ENCODE data around the gene HGFAC. TPM values are rescaled to one million over a fixed set of nuclear protein-coding genes. Genes with fewer than 3 reads are reported as not detected.
A peak's percentile ranks its signal among the peaks of the same experiment; 100 is the strongest.

HGFAC gene
- total RNA-seq = 1 to 10 TPM in 5 of 8 experiments, under 1 TPM in 1, not detected in 2; 0.42 to 2.5 (median 1.8) TPM

DNA sequence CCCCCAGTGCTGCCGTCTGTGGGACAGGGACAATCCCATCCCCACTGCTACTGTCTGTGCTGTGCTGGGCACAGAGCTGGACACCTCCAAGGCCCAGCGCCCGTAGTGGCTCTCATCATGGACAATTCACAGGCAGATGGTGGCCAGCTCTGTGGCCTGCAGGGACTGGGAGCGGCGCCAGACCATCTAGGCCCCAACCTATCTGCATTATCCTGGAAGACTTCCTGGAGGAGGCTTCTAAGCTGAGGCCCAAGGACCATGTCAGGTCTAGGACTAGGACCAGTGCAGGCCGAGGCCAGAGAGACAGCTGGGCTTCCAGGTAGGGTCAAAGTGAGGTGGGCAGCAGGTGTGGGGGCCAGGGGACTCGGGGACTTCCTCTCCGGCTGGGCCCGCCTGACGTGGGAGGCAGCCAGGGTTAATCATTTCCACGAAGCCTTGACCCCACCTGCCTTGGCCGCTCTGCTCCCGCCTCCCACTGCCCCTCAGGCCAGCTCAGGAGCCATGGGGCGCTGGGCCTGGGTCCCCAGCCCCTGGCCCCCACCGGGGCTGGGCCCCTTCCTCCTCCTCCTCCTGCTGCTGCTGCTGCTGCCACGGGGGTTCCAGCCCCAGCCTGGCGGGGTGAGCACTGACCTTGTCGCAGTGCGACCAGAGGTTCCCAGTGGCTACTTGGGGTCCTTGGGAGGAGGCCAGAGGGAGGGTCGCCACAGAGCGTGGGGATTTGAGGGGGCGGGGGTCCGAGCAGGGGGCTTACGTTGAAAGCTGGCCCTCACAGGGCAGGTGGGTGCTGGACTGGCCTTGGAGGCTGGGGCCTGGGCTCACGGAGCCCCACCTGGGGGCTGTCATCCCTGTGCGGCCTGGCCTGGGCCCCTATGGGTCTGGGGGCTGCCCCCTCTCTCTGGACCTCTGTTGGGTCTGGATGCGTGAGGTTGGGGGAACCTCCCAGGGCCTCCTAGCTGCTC, at the start of gene HGFAC:
HGFAC (plus strand) TSS at position 468 of the 959 bp plus-strand sequence; CDS start at position 502, 34 bp downstream.
- Histone ChIP-seq H3K27ac (no peak within 1 kb of the TSS), H3K4me3 (no peak within 1 kb of the TSS), H3K4me1 (replicated peaks in 1 of 2) (no peaks in the 10 kb centered on the region)
- in situ Hi-C loops (cut with MboI; ENCODE audit: low pct_unique_long_range_greater_than_20kb in 2 of 9, low sequenced_read_pairs in 9 of 9, unreplicated experiment in 9 of 9) = loop anchor here in 2 of 9 experiments (10.0 to 25.0 kb wide), 2 partner anchors 97 to 104 kb away; no protein-coding TSS in a partner anchor
- ATAC-seq (replicated peaks in 6 of 8) = no peak
- WGBS, 10 experiments = no CpG with 5 or more reads among the region's 27 CpGs

DNA sequence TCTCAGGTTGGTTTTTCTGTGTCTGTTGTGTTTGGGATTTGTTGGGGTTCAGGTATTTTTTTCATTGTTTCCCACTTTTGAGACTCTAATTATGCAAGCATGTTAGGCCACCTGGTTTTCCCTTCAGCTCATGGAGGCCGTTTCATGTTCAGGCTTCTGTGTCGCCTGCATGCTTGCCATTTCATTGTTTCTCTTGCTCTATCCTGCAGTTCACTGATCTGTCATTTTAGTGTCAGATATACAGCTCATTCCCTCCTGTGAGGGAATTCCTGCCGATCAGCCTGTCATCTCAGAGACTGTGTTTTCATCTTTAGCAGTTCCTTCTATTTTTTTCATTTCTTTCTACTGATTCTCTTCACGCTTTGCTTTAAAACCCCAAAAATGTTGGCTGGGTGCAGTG, 49.4 kb upstream of the HGFAC start:
- 54 to 100% (median 81%) methylated on average over 2 to 4 of the region's 4 CpGs; no CpG with 5 or more reads in 1 of the 10 experiments for WGBS, 10 experiments
- ATAC-seq (replicated peaks in 6 of 8) = no peak
- in situ Hi-C loops (cut with MboI; ENCODE audit: low pct_unique_long_range_greater_than_20kb in 2 of 9, low sequenced_read_pairs in 9 of 9, unreplicated experiment in 9 of 9) = no loop called here
- Histone ChIP-seq H3K4me3 (no peak overlapping the region), H3K4me1 (replicated peaks in 1 of 2) (peaks cover 38 to 44% of the 10 kb centered on the region in 2 donors), H3K27ac (no peak overlapping the region)

GRCh38 chr4:3393171-3393570, 48.6 kb upstream of the HGFAC start:
- no peak overlapping the region for H3K27ac ChIP-seq
- no peak overlapping the region for H3K4me3 ChIP-seq
- ATAC-seq (replicated peaks in 6 of 8) = no peak
- peaks cover 30 to 36% of the 10 kb centered on the region in 2 donors for H3K4me1 ChIP-seq (replicated peaks in 1 of 2)
- WGBS, 10 experiments = 77 to 90% (median 84%) methylated on average over 1 to 6 of the region's 8 CpGs; no CpG with 5 or more reads in 4 of the 10 experiments
- in situ Hi-C loops (cut with MboI; ENCODE audit: low pct_unique_long_range_greater_than_20kb in 2 of 9, low sequenced_read_pairs in 9 of 9, unreplicated experiment in 9 of 9) = no loop called here

GRCh38 chr4:3396600-3396999, 45.2 kb upstream of the HGFAC start:
- in situ Hi-C loops (cut with MboI; ENCODE audit: low pct_unique_long_range_greater_than_20kb in 2 of 9, low sequenced_read_pairs in 9 of 9, unreplicated experiment in 9 of 9) = no loop called here
- WGBS, 10 experiments = 33 to 100% (median 60%) methylated on average over 1 to 2 of the region's 2 CpGs; no CpG with 5 or more reads in 1 of the 10 experiments
- Histone ChIP-seq H3K4me1 (replicated peaks in 1 of 2) (peaks cover 0 to 8% of the 10 kb centered on the region in 2 donors), H3K4me3 (no peak overlapping the region), H3K27ac (no peak overlapping the region)
- no peak for ATAC-seq (replicated peaks in 6 of 8)

- WGBS, 10 experiments = 60 to 100% (median 91%) methylated on average over 1 to 8 of the region's 11 CpGs; no CpG with 5 or more reads in 3 of the 10 experiments
- H3K4me1 ChIP-seq (replicated peaks in 1 of 2) = peaks cover 0 to 6% of the 10 kb centered on the region in 2 donors
- ATAC-seq (replicated peaks in 6 of 8) = no peak
- H3K4me3 ChIP-seq = no peak overlapping the region
- in situ Hi-C loops (cut with MboI; ENCODE audit: low pct_unique_long_range_greater_than_20kb in 2 of 9, low sequenced_read_pairs in 9 of 9, unreplicated experiment in 9 of 9) = no loop called here
- H3K27ac ChIP-seq = no peak overlapping the region
These were observed 44.6 kb upstream of the HGFAC start for GRCh38 chr4:3397128-3397527.

DNA sequence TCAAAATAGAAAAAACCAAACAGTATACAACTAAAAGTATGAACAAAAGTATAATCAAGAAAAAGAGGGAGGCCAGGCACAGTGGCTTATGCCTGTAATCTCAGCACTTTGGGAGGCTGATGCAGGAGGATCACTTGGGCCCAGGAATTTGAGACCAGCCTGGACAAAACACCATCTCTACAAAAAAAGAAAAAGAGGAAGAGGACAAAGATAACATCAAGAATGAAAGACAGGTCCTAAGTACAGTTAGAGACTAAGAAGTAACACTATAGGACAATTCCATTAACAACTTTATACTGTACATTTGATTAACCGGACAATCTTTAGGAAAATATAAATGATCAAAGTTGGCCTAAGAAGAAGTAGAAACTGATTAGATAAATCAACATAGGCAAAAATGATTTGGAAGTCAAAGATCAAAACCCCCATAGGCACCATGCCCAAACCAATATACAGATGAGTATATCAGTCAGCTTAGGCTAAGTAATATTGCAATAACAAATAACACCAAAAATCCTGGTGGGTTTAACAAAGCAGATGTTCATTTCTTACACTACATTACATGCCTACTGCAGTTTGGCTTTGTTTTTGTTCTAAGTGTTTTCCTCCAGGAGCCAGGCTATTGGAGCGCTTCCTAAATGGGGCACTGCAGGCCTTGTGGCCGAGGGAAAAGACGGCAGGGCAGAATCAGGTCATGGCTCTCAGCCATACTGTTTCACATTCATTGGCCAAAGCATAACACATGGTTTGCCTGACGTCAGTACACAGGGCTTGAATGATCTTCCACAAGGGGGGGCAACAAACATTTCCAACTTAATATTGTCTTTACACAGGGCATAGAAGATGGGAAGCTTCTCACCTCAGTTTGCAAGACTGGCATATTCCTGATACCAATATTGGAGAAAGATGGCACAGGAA, 42.2 kb upstream of the HGFAC start:
- no peak overlapping the region for H3K27ac ChIP-seq
- WGBS, 10 experiments = 64 to 100% (median 78%) methylated on average over 2 to 5 of the region's 5 CpGs
- no peak overlapping the region for H3K4me3 ChIP-seq
- in situ Hi-C loops (cut with MboI; ENCODE audit: low pct_unique_long_range_greater_than_20kb in 2 of 9, low sequenced_read_pairs in 9 of 9, unreplicated experiment in 9 of 9) = no loop called here
- peak in 3 of 8 experiments; percentile 7 to 81 (median 40) for ATAC-seq (replicated peaks in 6 of 8)
- H3K4me1 ChIP-seq (replicated peaks in 1 of 2) = no peaks in the 10 kb centered on the region

- 58 to 100% (median 89%) methylated on average over 1 to 19 of the region's 22 CpGs for WGBS, 10 experiments
- in situ Hi-C loops (cut with MboI; ENCODE audit: low pct_unique_long_range_greater_than_20kb in 2 of 9, low sequenced_read_pairs in 9 of 9, unreplicated experiment in 9 of 9) = no loop called here
- peak in 1 of 8 experiments; percentile 45 for ATAC-seq (replicated peaks in 6 of 8)
- Histone ChIP-seq H3K27ac (no peak overlapping the region), H3K4me1 (replicated peaks in 1 of 2) (peaks cover 6 to 7% of the 10 kb centered on the region in 2 donors), H3K4me3 (no peak overlapping the region)
These were observed 40.2 kb upstream of the HGFAC start for GRCh38 chr4:3401436-3402171.

DNA sequence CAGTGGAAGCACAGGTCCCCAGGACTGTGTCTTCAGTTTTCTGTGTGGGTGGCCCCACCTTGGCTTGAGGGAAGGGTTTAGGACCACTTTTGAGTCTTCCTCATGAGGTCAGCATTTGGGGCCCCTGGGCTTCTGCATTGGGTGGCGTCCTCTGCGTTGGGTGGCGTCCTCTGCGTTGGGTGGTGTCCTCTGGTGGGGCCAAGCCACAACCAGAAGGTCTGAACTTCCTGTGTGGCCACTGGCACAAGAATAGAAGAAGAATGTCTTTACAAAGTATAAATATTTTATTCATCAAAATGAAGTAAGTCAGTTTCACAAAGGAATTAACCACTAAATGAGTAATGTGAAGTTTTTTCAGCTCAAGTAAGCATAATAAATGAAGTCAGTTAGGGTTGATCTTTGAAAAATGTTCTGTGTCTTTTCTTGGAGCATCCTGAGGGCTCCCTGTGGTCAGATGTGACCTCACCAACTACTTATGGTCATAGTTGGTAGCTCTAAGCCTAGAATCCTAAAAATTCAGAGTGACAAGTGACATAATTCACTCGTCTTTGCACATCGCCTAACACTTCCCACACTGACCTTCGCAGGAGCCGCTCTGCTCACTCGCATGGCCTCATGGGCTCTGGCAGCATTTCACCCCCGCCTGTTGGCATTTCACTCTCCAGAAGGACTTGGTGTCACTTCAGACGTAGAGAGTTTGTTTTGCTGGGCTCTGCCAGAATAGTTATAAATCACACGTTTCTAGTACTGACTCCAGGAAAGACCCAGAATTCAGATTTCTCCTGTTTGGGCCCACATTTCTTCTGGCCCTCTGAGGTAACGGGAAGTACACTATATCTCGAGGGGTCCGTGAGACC, 39.0 kb upstream of the HGFAC start:
- H3K4me3 ChIP-seq = no peak overlapping the region

DNA sequence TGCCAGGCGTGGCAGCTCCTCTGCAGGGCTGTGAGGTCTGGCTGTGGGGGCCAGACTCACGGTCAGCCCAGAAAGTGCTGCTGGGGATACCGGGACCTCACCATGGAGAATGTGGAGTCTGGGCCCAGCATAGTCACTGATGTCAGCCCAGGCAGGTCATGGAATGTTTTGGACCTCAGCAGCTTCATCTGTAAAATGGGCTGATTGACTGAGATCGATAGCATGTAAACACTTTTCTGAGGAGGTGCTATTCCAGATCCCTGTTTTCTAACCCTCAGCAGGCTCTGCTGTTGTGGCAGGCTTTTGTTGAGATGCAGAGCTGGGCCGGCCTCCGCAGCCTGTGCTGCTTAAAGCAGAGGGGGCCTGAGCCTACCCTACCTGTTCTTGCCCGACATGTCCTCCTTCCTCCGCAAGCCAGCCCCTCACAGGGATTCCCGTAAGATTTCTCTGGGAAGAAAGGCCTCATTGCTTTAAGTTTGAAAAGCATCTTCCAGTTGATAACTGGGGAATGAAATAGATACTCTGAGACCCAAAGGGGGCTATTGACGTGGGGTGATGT, 38.3 kb upstream of the HGFAC start:
- 61 to 100% (median 87%) methylated on average over 1 to 8 of the region's 10 CpGs; no CpG with 5 or more reads in 2 of the 10 experiments for WGBS, 10 experiments
- Histone ChIP-seq H3K4me3 (no peak overlapping the region), H3K27ac (no peak overlapping the region), H3K4me1 (replicated peaks in 1 of 2) (peaks cover 22 to 24% of the 10 kb centered on the region in 2 donors)
- ATAC-seq (replicated peaks in 6 of 8) = no peak
- in situ Hi-C loops (cut with MboI; ENCODE audit: low pct_unique_long_range_greater_than_20kb in 2 of 9, low sequenced_read_pairs in 9 of 9, unreplicated experiment in 9 of 9) = no loop called here

More for the DNA sequence above, 39.0 kb upstream of the HGFAC start:
- in situ Hi-C loops (cut with MboI; ENCODE audit: low pct_unique_long_range_greater_than_20kb in 2 of 9, low sequenced_read_pairs in 9 of 9, unreplicated experiment in 9 of 9) = no loop called here
- H3K4me1 ChIP-seq (replicated peaks in 1 of 2) = peaks cover 17% of the 10 kb centered on the region in 2 donors
- ATAC-seq (replicated peaks in 6 of 8) = peak in 2 of 8 experiments; percentile 81 to 82
- H3K27ac ChIP-seq = no peak overlapping the region
- WGBS, 10 experiments = 68 to 100% (median 90%) methylated on average over 1 to 10 of the region's 15 CpGs; no CpG with 5 or more reads in 3 of the 10 experiments

DNA sequence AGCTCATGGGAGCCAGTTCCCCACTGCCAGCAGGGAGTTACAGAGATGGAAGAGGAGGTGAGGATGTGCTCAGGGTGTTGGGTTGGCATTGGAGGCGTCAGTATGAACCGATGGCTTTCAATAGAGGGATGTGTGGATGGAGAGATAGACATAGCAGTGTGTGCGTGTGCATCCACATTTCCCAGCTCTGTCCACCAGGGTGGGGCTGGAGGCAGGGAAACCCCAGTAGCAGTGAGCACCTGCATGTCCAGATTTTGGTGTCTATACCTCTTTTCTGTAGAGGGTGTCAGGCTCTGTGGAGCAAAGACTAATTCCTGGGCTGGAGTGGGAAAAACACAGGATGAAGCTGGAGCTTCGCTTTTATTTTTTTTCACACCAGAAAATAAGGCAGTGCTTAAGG, 37.2 kb upstream of the HGFAC start:
- no peak for ATAC-seq (replicated peaks in 6 of 8)
- 93 to 100% (median 100%) methylated on average over 1 to 4 of the region's 4 CpGs; no CpG with 5 or more reads in 3 of the 10 experiments for WGBS, 10 experiments
- Histone ChIP-seq H3K4me3 (no peak overlapping the region), H3K27ac (no peak overlapping the region), H3K4me1 (replicated peaks in 1 of 2) (peaks cover 33 to 35% of the 10 kb centered on the region in 2 donors)
- in situ Hi-C loops (cut with MboI; ENCODE audit: low pct_unique_long_range_greater_than_20kb in 2 of 9, low sequenced_read_pairs in 9 of 9, unreplicated experiment in 9 of 9) = no loop called here

DNA sequence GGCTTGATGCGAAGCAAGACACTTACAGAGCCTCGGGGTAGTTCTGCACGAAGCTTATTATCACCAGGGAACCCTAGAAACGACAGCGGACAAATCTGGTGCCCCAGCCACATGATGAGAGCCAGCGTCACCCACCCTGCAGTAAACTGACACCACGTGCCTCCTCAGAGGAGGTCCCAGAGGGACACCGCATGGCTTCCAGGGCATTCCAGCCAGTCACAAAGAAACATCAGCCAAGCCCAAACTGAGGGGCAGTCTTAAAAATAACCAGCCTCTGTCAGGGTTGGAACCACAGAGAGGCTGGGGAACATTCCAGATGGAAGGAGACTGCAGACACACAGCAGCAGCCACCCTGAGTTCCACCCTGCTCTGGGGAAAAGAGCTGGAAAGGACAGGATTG, 36.6 kb upstream of the HGFAC start:
- 80 to 100% (median 86%) methylated on average over 1 to 4 of the region's 8 CpGs; no CpG with 5 or more reads in 6 of the 10 experiments for WGBS, 10 experiments
- no peak for ATAC-seq (replicated peaks in 6 of 8)
- no peak overlapping the region for H3K4me3 ChIP-seq
- H3K27ac ChIP-seq = no peak overlapping the region
- H3K4me1 ChIP-seq (replicated peaks in 1 of 2) = peaks cover 38 to 41% of the 10 kb centered on the region in 2 donors
- in situ Hi-C loops (cut with MboI; ENCODE audit: low pct_unique_long_range_greater_than_20kb in 2 of 9, low sequenced_read_pairs in 9 of 9, unreplicated experiment in 9 of 9) = no loop called here

Measured in motor neuron (in vitro differentiated cells).